ENCODE results near the gene IFNA14. TPM values are rescaled to one million over a fixed set of nuclear protein-coding genes. Genes with fewer than 3 reads are reported as not detected.
"Not testable (repeated sequence)": the region's sequence is repeated elsewhere in the genome, so short reads cannot be mapped to it uniquely, and the experiment has no call there.

The IFNA14 gene
- total RNA-seq, 1 experiment from 2014 or later, result not detected

DNA sequence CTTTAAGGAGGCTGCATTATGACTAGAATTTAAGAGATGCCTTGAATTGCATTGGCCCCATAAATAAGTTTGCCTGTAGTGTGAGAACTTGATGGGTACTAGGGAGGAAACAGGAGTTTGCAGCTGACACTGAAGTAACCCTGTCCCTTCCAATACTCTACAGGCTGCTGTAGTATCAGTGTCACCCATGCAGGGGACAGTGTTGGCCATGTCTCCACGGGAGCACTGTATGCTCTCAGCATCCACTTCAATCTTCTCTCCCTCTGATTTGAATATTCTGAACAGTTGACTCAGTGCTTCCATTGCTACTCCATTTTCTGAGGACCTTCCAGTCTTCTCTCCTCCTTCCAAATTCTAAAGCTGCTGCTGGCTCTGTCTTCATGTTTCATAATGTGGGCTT is 11.4 kb upstream of the IFNA14 start:
- no peaks in the 10 kb centered on the region for H3K9me3 Mint-ChIP-seq (ENCODE audit: unreplicated experiment)
- Histone ChIP-seq H3K9me3 (no peaks in the 10 kb centered on the region), H3K27me3 (replicated peaks; ENCODE audit: control insufficient read depth, insufficient read depth, low read length) (no peaks in the 10 kb centered on the region), H3K4me3 (ENCODE audit: low read depth, low read length) (no peak overlapping the region), H3K4me1 (no peaks in the 10 kb centered on the region), H3K36me3 (ENCODE audit: control insufficient read depth, insufficient read depth, low read length) (no peaks in the 10 kb centered on the region)
- no TSS peak for BruUV-seq (replicated peaks)
- H3K27me3 Mint-ChIP-seq (ENCODE audit: insufficient read depth, unreplicated experiment), result peaks cover 7% of the 10 kb centered on the region
- H3K4me1 Mint-ChIP-seq (ENCODE audit: low read depth, unreplicated experiment), result no peaks in the 10 kb centered on the region
- CTCF ChIA-PET, result interaction anchor here (1.1 kb wide), 1 partner anchor 16 kb away, joined by 3 read pairs; no protein-coding TSS in a partner anchor
- intact Hi-C loops (cut with micrococcal nuclease; ENCODE audit: unreplicated experiment), result loop anchor here (5.0 kb wide), 1 partner anchor 536 kb away; no protein-coding TSS in a partner anchor
- POLR2A ChIA-PET, result no interaction called here
- no peak overlapping the region for H3K27ac Mint-ChIP-seq (ENCODE audit: unreplicated experiment)
- no peaks in the 10 kb centered on the region for H3K36me3 Mint-ChIP-seq (ENCODE audit: insufficient read depth, unreplicated experiment)
- TF ChIP-seq, protein P1, sequence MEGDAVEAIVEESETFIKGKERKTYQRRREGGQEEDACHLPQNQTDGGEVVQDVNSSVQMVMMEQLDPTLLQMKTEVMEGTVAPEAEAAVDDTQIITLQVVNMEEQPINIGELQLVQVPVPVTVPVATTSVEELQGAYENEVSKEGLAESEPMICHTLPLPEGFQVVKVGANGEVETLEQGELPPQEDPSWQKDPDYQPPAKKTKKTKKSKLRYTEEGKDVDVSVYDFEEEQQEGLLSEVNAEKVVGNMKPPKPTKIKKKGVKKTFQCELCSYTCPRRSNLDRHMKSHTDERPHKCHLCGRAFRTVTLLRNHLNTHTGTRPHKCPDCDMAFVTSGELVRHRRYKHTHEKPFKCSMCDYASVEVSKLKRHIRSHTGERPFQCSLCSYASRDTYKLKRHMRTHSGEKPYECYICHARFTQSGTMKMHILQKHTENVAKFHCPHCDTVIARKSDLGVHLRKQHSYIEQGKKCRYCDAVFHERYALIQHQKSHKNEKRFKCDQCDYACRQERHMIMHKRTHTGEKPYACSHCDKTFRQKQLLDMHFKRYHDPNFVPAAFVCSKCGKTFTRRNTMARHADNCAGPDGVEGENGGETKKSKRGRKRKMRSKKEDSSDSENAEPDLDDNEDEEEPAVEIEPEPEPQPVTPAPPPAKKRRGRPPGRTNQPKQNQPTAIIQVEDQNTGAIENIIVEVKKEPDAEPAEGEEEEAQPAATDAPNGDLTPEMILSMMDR (IDR thresholded peaks at IDR 0.05; ENCODE audit: insufficient read depth in 1 of 2, low read depth in 1 of 2, low read length in 1 of 2, severe bottlenecking in 1 of 2, unreplicated experiment in 1 of 2), result no peak
- H3K4me3 Mint-ChIP-seq (ENCODE audit: unreplicated experiment), result no peak overlapping the region
- no peak for DNase-seq

DNA sequence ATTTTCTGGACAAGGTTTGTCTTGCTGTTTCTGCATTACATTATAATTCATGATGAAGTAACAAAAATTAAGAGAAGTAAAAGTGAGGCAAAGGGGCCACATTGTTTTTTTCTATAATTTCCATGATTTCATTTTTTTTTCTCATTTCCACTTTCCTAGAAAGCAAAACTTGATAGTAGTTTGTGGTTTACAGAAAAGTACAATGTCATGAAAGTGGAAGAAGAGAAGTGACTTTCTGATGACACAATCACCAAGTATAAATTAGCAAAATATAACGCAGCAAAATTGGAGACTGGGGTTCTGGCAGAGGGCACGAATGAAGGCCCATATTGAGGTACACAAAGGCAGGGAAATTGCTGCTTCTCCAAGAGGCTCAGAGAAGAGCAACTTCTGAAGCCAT is 5.0 kb upstream of the IFNA14 start:
- Histone ChIP-seq H3K4me1 (no peaks in the 10 kb centered on the region), H3K4me3 (ENCODE audit: low read depth, low read length) (no peak overlapping the region), H3K36me3 (ENCODE audit: control insufficient read depth, insufficient read depth, low read length) (no peaks in the 10 kb centered on the region), H3K9me3 (no peaks in the 10 kb centered on the region), H3K27me3 (replicated peaks; ENCODE audit: control insufficient read depth, insufficient read depth, low read length) (no peaks in the 10 kb centered on the region)
- Mint-ChIP-seq H3K4me1 (ENCODE audit: low read depth, unreplicated experiment) (no peaks in the 10 kb centered on the region), H3K9me3 (ENCODE audit: unreplicated experiment) (no peaks in the 10 kb centered on the region), H3K27ac (ENCODE audit: unreplicated experiment) (no peak overlapping the region), H3K36me3 (ENCODE audit: insufficient read depth, unreplicated experiment) (no peaks in the 10 kb centered on the region), H3K27me3 (ENCODE audit: insufficient read depth, unreplicated experiment) (peaks cover 7% of the 10 kb centered on the region), H3K4me3 (ENCODE audit: unreplicated experiment) (no peak overlapping the region)
- POLR2A ChIA-PET, result no interaction called here
- DNase-seq, result no peak
- BruUV-seq (replicated peaks), result no TSS peak
- CTCF ChIA-PET, result no interaction called here
- TF ChIP-seq, protein P1 (IDR thresholded peaks at IDR 0.05; ENCODE audit: insufficient read depth in 1 of 2, low read depth in 1 of 2, low read length in 1 of 2, severe bottlenecking in 1 of 2, unreplicated experiment in 1 of 2), result no peak
- intact Hi-C loops (cut with micrococcal nuclease; ENCODE audit: unreplicated experiment), result no loop called here

DNA sequence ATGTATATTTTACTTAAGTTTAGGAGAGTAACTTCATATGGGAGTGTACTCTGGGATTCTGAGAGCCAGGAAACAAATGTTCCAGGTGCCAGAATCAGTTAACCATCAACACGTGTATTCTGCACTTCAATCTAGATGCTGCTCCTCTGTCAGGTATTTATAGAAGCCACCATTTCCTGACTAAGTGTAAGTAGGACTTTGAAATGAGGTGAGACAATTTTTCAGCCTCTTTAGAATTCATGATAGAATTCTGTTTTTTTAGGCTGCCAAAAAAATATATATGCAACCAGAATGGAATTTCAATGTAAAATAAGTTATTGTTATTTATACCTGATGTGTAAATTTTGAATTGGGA is 3.5 kb downstream of the IFNA14 start:
- CTCF ChIA-PET, result interaction anchor here (0.6 to 1.3 kb wide), 6 partner anchors 15 to 219 kb away, joined by 3 to 6 read pairs (median 4); no protein-coding TSS in a partner anchor

More for the DNA sequence above, 3.5 kb downstream of the IFNA14 start:
- H3K4me1 Mint-ChIP-seq (ENCODE audit: low read depth, unreplicated experiment); H3K9me3 Mint-ChIP-seq (ENCODE audit: unreplicated experiment); DNase-seq; POLR2A ChIA-PET; H3K4me1 ChIP-seq; H3K4me3 Mint-ChIP-seq (ENCODE audit: unreplicated experiment); H3K4me3 ChIP-seq (ENCODE audit: low read depth, low read length); H3K27me3 ChIP-seq (replicated peaks; ENCODE audit: control insufficient read depth, insufficient read depth, low read length); H3K36me3 Mint-ChIP-seq (ENCODE audit: insufficient read depth, unreplicated experiment); H3K27ac Mint-ChIP-seq (ENCODE audit: unreplicated experiment); H3K9me3 ChIP-seq; H3K36me3 ChIP-seq (ENCODE audit: control insufficient read depth, insufficient read depth, low read length); BruUV-seq (replicated peaks): not testable (repeated sequence)
- peaks cover 11% of the 10 kb centered on the region for H3K27me3 Mint-ChIP-seq (ENCODE audit: insufficient read depth, unreplicated experiment)
- intact Hi-C loops (cut with micrococcal nuclease; ENCODE audit: unreplicated experiment), result loop anchor here (5.0 kb wide), 1 partner anchor 551 kb away; no protein-coding TSS in a partner anchor
